Loucy (cell line): ENCODE measurements around the gene CD8B.
A peak's percentile ranks its signal among the peaks of the same experiment; 100 is the strongest.

Experiments
- H2AFZ ChIP-seq: fragments of 200-600 bp; sonication (generic); 2 replicates; pipeline ENCODE4 v1.6.0; 2016; ENCODE audit warnings: antibody characterized with exemption, mild to moderate bottlenecking, low read length, moderate library complexity
- H3F3A ChIP-seq: fragments of 200-600 bp; 2 replicates; pipeline ENCODE4 v1.6.0; 2016; ENCODE audit warnings: antibody characterized with exemption, low read depth, mild to moderate bottlenecking
- H3K27me3 ChIP-seq: fragments of 200-600 bp; sonication (generic); 2 replicates; pipeline ENCODE4 v1.6.1; 2014; ENCODE audit warnings: low read length, mild to moderate bottlenecking; ENCODE audit not compliant: insufficient read depth, poor library complexity, severe bottlenecking
- H3K36me3 ChIP-seq: fragments of 200-600 bp; sonication (generic); 2 replicates; pipeline ENCODE4 v1.6.1; 2016; ENCODE audit warnings: low read length; ENCODE audit not compliant: insufficient read depth
- H3K4me1 ChIP-seq: fragments of 200-600 bp; sonication (generic); 2 replicates; pipeline ENCODE4 v1.5.1; 2014; ENCODE audit warnings: low read length, mild to moderate bottlenecking; ENCODE audit not compliant: insufficient read depth, poor library complexity, severe bottlenecking
- H3K4me2 ChIP-seq: fragments of 200-600 bp; sonication (generic); 2 replicates; pipeline ENCODE4 v1.6.0; 2014; ENCODE audit warnings: antibody characterized with exemption, low read length, low read depth, mild to moderate bottlenecking; ENCODE audit not compliant: poor library complexity, severe bottlenecking
- H3K4me3 ChIP-seq: fragments of 200-600 bp; sonication (generic); 2 replicates; pipeline ENCODE4 v1.5.1; 2014; ENCODE audit warnings: low read length, mild to moderate bottlenecking, mixed read lengths; ENCODE audit not compliant: poor library complexity, severe bottlenecking
- H3K79me2 ChIP-seq: fragments of 200-600 bp; sonication (generic); 2 replicates; pipeline ENCODE4 v1.6.1; 2014; ENCODE audit warnings: low read length; ENCODE audit not compliant: insufficient read depth
- H3K9ac ChIP-seq: fragments of 200-600 bp; sonication (generic); 2 replicates; pipeline ENCODE4 v1.6.0; 2014; ENCODE audit warnings: mild to moderate bottlenecking, low read depth, low read length, moderate library complexity; ENCODE audit not compliant: poor library complexity, severe bottlenecking
- H3K9me2 ChIP-seq: fragments of 200-600 bp; sonication (generic); replicated peaks from 2 replicates; pipeline ENCODE4 v1.6.1; 2016; ENCODE audit warnings: low read depth, low read length, mixed read lengths
- H3K9me3 ChIP-seq: fragments of 200-600 bp; sonication (generic); 2 replicates; pipeline ENCODE4 v1.6.1; 2014; ENCODE audit warnings: mild to moderate bottlenecking, antibody characterized with exemption, low read length, low read depth; ENCODE audit not compliant: insufficient read depth
- H4K20me1 ChIP-seq: fragments of 200-600 bp; sonication (generic); 2 replicates; pipeline ENCODE4 v1.6.0; 2014; ENCODE audit warnings: antibody characterized with exemption, low read length, mild to moderate bottlenecking; ENCODE audit not compliant: insufficient read depth, poor library complexity, severe bottlenecking
- EZH2phosphoT487 ChIP-seq: fragments of 200-600 bp; IDR thresholded peaks from 2 replicates; pipeline ENCODE4 v1.6.1; 2018; ENCODE audit warnings: antibody characterized with exemption, mild to moderate bottlenecking, moderate library complexity, borderline replicate concordance
- TF ChIP-seq, protein P1 (sequence below): fragments of 200-600 bp; sonication (generic); conservative IDR thresholded peaks from 2 replicates; pipeline ENCODE4 v1.5.1; 2014; ENCODE audit warnings: mild to moderate bottlenecking, antibody characterized with exemption, low read length

The CD8B gene

DNA sequence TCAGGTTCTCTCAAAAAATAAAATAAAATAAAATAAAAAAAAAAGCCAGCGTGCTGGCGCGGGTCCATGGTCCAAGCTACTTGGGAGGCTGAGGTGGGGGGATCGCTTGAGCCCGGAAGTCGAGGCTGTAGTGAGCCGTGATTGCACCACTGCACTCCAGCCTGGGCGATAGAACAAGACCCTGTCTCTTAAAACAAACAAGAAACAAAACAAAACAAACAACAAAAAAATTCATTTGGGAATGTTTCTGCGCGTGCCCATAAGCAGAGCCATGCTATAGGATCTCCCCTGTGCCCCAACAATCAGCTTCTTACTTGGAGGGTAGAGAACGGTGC is 54.6 kb downstream of the CD8B start:
- Histone ChIP-seq H3K4me2 (peak overlapping the region; percentile 98), H3K79me2 (no peaks in the 10 kb centered on the region), H3K36me3 (no peaks in the 10 kb centered on the region), H2AFZ (peak overlapping the region; percentile 98), H3F3A (no peaks in the 10 kb centered on the region), H3K9ac (peak overlapping the region; percentile 66), H3K9me3 (no peaks in the 10 kb centered on the region), H3K4me3 (peak overlapping the region; percentile 87), H4K20me1 (no peaks in the 10 kb centered on the region), H3K9me2 (no peaks in the 10 kb centered on the region), H3K4me1 (peaks cover 7% of the 10 kb centered on the region), H3K27me3 (no peaks in the 10 kb centered on the region)
- TF ChIP-seq, protein P1, sequence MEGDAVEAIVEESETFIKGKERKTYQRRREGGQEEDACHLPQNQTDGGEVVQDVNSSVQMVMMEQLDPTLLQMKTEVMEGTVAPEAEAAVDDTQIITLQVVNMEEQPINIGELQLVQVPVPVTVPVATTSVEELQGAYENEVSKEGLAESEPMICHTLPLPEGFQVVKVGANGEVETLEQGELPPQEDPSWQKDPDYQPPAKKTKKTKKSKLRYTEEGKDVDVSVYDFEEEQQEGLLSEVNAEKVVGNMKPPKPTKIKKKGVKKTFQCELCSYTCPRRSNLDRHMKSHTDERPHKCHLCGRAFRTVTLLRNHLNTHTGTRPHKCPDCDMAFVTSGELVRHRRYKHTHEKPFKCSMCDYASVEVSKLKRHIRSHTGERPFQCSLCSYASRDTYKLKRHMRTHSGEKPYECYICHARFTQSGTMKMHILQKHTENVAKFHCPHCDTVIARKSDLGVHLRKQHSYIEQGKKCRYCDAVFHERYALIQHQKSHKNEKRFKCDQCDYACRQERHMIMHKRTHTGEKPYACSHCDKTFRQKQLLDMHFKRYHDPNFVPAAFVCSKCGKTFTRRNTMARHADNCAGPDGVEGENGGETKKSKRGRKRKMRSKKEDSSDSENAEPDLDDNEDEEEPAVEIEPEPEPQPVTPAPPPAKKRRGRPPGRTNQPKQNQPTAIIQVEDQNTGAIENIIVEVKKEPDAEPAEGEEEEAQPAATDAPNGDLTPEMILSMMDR: no peak
- TF ChIP-seq EZH2phosphoT487: no peak

GRCh38 chr2:86806059-86806857 is 55.4 kb downstream of the CD8B start:
- 0 out of 2 replicates have a peak overlapping the region, but pooled peaks have one; percentile 98 for H2AFZ ChIP-seq
- no peaks in the 10 kb centered on the region for H3K9me2 ChIP-seq

DNA sequence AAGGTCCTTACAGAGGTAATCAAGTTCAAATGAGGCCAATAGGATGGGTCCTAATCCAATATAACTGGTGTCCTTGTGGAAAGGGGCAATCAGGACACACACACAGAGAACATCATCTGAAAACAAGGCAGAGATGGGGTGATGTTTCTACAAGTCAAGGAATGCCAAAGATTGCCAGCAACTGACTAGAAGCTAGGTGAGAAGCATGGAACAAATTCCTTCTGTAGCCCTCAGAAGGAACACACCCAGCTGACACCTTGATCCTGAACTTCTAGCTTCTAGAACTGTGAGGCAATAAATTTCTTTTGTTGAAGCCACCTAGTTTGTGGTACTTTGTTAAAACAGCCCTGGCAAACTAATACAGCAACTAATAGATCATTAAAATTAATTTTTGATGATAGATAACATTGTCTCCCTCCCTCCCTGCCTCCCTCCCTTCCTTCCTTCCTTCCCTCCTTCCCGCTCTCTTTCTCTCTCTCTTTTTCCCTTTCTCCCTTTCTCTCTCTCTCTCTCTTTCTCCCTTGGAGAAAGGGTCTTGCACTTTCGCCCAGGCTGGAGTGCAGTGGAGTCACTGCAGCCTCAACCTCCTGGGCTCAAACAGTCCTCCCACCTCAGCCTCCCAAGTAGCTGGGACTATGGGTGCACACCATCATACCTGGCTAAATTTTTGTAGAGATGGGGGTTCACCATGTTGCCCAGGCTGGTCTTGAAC is 60.7 kb downstream of the CD8B start:
- Histone ChIP-seq H3F3A (no peaks in the 10 kb centered on the region; the same call in 1 of the 2 replicates), H3K36me3 (no peaks in the 10 kb centered on the region), H3K9me2 (no peaks in the 10 kb centered on the region), H3K4me1 (no peaks in the 10 kb centered on the region), H3K27me3 (no peaks in the 10 kb centered on the region), H3K4me2 (no peak overlapping the region), H3K4me3 (no peak overlapping the region), H3K9me3 (peaks cover 14% of the 10 kb centered on the region), H3K9ac (no peak overlapping the region), H2AFZ (no peak overlapping the region), H3K79me2 (no peaks in the 10 kb centered on the region), H4K20me1 (no peaks in the 10 kb centered on the region)
- no peak for TF ChIP-seq EZH2phosphoT487
- TF ChIP-seq, protein P1: no peak

More at GRCh38 chr2:86806059-86806857, 55.4 kb downstream of the CD8B start:
- Histone ChIP-seq H4K20me1 (no peaks in the 10 kb centered on the region), H3K79me2 (no peaks in the 10 kb centered on the region), H3K4me2 (peak overlapping the region; percentile 98), H3K4me1 (peaks cover 7% of the 10 kb centered on the region), H3K27me3 (no peaks in the 10 kb centered on the region), H3K9me3 (no peaks in the 10 kb centered on the region), H3F3A (no peaks in the 10 kb centered on the region; the same call in 1 of the 2 replicates), H3K4me3 (peak overlapping the region; percentile 87), H3K9ac (no peak overlapping the region), H3K36me3 (no peaks in the 10 kb centered on the region)
- TF ChIP-seq, protein P1: no peak
- TF ChIP-seq EZH2phosphoT487: no peak
